Fibroblast of mammary gland (primary cell): ENCODE results near the gene TCFL5.
"Not testable (repeated sequence)": the region's sequence is repeated elsewhere in the genome, so short reads cannot be mapped to it uniquely, and the experiment has no call there.

Experiments
- DNase-seq: peaks from one replicate; pipeline ENCODE4 v3.0.0-alpha.2; 2010; ENCODE audit warnings: low read depth
- H3K4me3 ChIP-seq: 2 replicates; pipeline ENCODE4 v1.5.1; 2011; ENCODE audit warnings: low read depth, mild to moderate bottlenecking, low read length, moderate library complexity; ENCODE audit not compliant: control insufficient read depth
- TF ChIP-seq, protein P1 (sequence below): conservative IDR thresholded peaks from 2 replicates; pipeline ENCODE4 v1.5.1; 2011; ENCODE audit warnings: low read depth, low read length, inconsistent platforms; ENCODE audit not compliant: control insufficient read depth, insufficient read depth

Gene TCFL5

DNA sequence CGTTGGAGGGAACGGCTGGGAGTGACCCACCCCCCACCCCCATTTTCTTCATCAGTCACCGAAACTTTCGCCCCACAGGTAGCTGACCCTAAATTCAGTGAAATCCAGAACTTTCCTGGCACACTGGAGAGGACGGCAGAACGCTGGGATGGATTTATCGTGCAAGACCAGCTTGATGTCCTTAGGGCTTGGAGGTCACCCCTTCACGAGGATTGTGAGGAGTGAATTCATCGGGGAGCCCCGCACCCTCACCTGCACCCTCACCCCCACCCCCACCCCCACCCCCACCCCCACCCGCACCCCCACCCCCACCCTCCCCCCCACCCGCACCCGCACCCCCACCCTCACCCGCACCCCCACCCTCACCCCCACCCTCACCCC lies 13.3 kb upstream of the TCFL5 start:
- no peak overlapping the region for H3K4me3 ChIP-seq
- TF ChIP-seq, protein P1, sequence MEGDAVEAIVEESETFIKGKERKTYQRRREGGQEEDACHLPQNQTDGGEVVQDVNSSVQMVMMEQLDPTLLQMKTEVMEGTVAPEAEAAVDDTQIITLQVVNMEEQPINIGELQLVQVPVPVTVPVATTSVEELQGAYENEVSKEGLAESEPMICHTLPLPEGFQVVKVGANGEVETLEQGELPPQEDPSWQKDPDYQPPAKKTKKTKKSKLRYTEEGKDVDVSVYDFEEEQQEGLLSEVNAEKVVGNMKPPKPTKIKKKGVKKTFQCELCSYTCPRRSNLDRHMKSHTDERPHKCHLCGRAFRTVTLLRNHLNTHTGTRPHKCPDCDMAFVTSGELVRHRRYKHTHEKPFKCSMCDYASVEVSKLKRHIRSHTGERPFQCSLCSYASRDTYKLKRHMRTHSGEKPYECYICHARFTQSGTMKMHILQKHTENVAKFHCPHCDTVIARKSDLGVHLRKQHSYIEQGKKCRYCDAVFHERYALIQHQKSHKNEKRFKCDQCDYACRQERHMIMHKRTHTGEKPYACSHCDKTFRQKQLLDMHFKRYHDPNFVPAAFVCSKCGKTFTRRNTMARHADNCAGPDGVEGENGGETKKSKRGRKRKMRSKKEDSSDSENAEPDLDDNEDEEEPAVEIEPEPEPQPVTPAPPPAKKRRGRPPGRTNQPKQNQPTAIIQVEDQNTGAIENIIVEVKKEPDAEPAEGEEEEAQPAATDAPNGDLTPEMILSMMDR = no peak
- DNase-seq = no peak

DNA sequence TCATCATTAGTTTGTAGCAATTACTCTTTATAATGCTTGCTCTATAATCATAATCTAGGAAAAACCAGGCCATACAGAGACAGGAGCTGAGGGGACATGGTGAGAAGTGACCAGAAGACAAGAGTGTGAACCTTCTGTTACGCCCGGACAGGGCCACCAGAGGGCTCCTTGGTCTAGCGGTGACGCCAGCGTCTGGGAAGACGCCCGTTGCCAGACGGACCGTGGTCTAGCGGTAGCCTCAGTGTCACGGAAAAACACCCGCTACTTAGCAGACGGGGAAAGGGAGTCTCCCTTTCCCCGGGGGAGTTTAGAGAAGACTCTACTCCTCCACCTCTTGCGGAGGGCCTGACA lies 12.0 kb upstream of the TCFL5 start:
- TF ChIP-seq, protein P1 = peak; percentile 39
- DNase-seq = peak; percentile 55
- not testable (repeated sequence) for H3K4me3 ChIP-seq

DNA sequence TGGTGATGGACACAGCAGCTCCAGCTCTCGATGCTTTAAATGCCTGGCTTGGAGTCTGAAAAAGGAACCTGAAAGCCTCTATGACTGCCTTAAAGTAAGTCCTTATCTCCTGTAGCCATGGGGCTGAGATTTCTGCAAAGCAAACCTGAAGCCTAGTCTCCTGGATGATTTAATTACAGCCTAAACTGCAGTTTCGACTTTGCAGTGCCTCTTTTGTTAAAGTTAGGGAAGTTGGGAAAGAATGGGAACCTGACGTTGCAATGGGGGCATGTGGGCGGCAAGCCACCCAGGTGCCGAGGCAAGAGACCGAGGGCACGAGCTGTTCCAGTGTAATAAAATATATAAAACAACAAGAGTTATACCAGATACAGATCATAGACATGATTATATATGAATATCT lies 11.7 kb upstream of the TCFL5 start:
- TF ChIP-seq, protein P1 = no peak
- H3K4me3 ChIP-seq = no peak overlapping the region
- no peak for DNase-seq

DNA sequence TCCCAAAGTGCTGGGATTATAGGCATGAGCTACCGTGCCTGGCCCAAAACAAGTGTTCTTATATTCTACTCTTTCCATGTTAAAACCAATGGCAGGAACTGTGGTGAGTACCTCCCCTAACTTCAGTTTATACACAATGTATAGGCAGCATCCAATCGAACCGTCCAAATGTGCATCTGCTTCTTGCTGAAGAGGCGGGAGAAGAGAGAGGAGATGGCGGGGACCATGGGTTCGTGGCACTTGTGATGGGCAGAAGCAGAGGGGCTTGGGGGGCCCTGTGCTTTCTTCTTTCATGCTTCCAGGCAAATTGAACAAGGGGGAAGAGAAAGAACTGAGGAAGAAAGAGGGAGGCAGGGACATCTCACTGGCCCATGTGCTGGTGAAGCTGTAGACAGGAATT lies 11.2 kb upstream of the TCFL5 start:
- no peak overlapping the region for H3K4me3 ChIP-seq
- DNase-seq = no peak
- TF ChIP-seq, protein P1 = no peak

DNA sequence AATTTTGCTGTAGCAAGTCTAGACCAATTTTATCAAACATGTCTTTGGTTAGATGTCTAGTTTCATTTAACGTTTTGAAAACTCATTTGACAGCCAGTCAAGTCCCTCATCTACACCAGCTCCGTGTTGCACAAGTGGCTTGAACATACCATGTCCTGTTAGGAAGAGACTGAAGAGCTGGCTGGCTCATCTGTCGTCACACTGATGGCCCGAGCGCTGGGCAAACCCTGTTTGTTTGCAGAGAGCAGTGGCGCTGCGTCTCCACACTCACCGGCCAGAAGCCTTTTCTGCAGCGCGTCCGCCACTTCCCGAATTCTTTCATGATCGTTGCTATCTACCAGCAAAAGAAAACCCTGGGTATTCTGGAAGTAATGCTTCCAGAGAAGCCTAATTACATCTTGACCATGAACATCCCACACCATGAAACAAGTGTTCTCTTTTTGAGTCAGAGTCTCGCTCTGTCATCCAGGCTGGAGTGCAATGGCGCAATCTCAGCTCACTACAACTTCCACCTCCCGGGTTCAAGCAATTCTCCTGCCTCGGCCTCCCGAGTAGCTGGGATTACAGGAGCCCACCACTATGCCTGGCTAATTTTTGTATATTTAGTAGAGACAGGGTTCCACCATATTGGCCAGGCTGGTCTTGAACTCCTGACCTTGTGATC lies 10.7 kb upstream of the TCFL5 start:
- TF ChIP-seq, protein P1 = no peak
- no peak overlapping the region for H3K4me3 ChIP-seq
- DNase-seq = no peak

DNA sequence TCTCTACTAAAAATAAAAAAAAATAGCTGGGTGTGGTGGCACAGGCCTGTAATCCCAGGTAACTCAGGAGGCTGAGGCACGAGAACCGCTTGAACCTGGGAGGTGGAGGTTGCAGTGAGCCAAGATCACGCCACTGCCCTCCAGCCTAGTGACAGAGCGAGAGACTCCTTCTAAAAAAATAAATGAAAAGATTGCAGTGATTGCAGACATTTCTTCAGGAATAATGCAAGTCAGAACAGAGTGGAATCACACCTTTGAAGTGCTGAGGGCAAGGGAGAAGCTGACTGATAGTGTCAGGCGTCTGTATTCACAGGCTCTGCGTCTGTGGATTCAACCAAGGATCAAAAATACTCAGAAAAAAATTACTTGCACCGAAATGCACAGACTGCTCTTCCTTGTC lies 2.6 kb upstream of the TCFL5 start:
- H3K4me3 ChIP-seq = no peak overlapping the region
- DNase-seq = no peak
- TF ChIP-seq, protein P1 = no peak
